GM12892 (cell line): ENCODE data around the gene U2AF1.
"Not testable (repeated sequence)": the region's sequence is repeated elsewhere in the genome, so short reads cannot be mapped to it uniquely, and the experiment has no call there.

Experiments used
- POLR2A ChIP-seq: IDR thresholded peaks from 2 replicates; pipeline ENCODE4 v1.6.1; 2011; ENCODE audit warnings: low read depth, low read length, control low read depth
- POLR2AphosphoS5 ChIP-seq: IDR thresholded peaks from 2 replicates; pipeline ENCODE4 v1.6.1; 2011; ENCODE audit warnings: low read depth, low read length, control low read depth

GRCh38 chr21:43091979-43092614 lies 15.3 kb downstream of the U2AF1 start:
- not testable (repeated sequence) for TF ChIP-seq POLR2A, POLR2AphosphoS5
